T-cell (primary cell): ENCODE data around the gene MMUT. TPM values are rescaled to one million over a fixed set of nuclear protein-coding genes. Genes with fewer than 3 reads are reported as not detected.

Experiments
- ATAC-seq, 4 experiments: fragments of 200-7000 bp in 3 of 4; fragments of 150-1000 bp in 1 of 4; cut with Tn5 transposase; replicated peaks in 1 of 4; 1 replicate in 3 of 4; 2 replicates in 1 of 4; pipeline ENCODE4 v1.10.0; 2021; ENCODE audit warnings: moderate library complexity in 3 of 4, mild to moderate bottlenecking in 2 of 4, moderate number of reproducible peaks in 1 of 4
- CTCF ChIA-PET, 2 donors: fragments of 300-600 bp; sonication (Branson Sonifier 250); formaldehyde crosslinking; loops; one replicate each; lab custom pipeline; 2022; ENCODE audit warnings: antibody characterized with exemption in 2 of 2; lab: Charles Lee
- POLR2A ChIA-PET, 2 donors: fragments of 300-600 bp; sonication (Branson Sonifier 250); formaldehyde crosslinking; loops; one replicate each; lab custom pipeline; 2022; ENCODE audit warnings: antibody characterized with exemption in 2 of 2; lab: Charles Lee
- DNase-seq, 35 experiments: peaks; one replicate each; pipeline versions ENCODE4 v3.0.0 to v3.0.0-alpha.2; 2013 to 2023
- H3K27ac ChIP-seq: one replicate; pipeline ENCODE4 v1.5.1; 2013; ENCODE audit warnings: low read length
- H3K27me3 ChIP-seq, 2 experiments: replicated peaks in 1 of 2; 1 replicate in 1 of 2; 2 replicates in 1 of 2; pipeline versions ENCODE4 v1.6.1 to v1.7.0; 2013; ENCODE audit warnings: low read length in 1 of 2, mixed read lengths in 1 of 2; ENCODE audit not compliant: control insufficient read depth in 2 of 2, insufficient read depth in 2 of 2; ENCODE audit errors: extremely low read depth in 1 of 2
- H3K36me3 ChIP-seq, 2 donors: 1 replicate in 1 of 2; 2 replicates in 1 of 2; pipeline versions ENCODE4 v1.6.1 to v1.7.0; 2013; ENCODE audit warnings: low read length in 1 of 2; ENCODE audit not compliant: control insufficient read depth in 2 of 2, insufficient read depth in 1 of 2; ENCODE audit errors: extremely low read depth in 1 of 2
- H3K4me1 ChIP-seq, 2 experiments: 1 replicate in 1 of 2; 2 replicates in 1 of 2; pipeline versions ENCODE4 v1.6.1 to v1.7.0; 2013; ENCODE audit warnings: low read length in 2 of 2, mixed read lengths in 1 of 2; ENCODE audit not compliant: insufficient read depth in 2 of 2, control insufficient read depth in 1 of 2; ENCODE audit errors: extremely low read depth in 1 of 2
- H3K4me3 ChIP-seq, 2 donors: 1 replicate in 1 of 2; 2 replicates in 1 of 2; pipeline versions ENCODE4 v1.5.1 to v1.7.0; 2013; ENCODE audit warnings: mild to moderate bottlenecking in 2 of 2, low read length in 1 of 2, moderate library complexity in 1 of 2; ENCODE audit not compliant: control insufficient read depth in 1 of 2; ENCODE audit errors: extremely low read depth in 1 of 2
- H3K9me3 ChIP-seq: 2 replicates; pipeline ENCODE4 v1.7.0; 2013
- H3K27ac Mint-ChIP-seq, 2 donors: one replicate each; pipeline ENCODE4 v1.8.0; 2020 to 2021; ENCODE audit warnings: mild to moderate bottlenecking in 2 of 2, mixed read lengths in 2 of 2
- H3K27me3 Mint-ChIP-seq, 2 donors: one replicate each; pipeline ENCODE4 v1.8.0; 2021 to 2022; ENCODE audit warnings: mixed read lengths in 2 of 2
- H3K36me3 Mint-ChIP-seq: one replicate; pipeline ENCODE4 v1.8.0; 2021; ENCODE audit warnings: mixed read lengths
- H3K4me1 Mint-ChIP-seq, 3 donors: one replicate each; pipeline ENCODE4 v1.8.0; 2020 to 2022; ENCODE audit warnings: mixed read lengths in 3 of 3, mild to moderate bottlenecking in 1 of 3
- H3K4me3 Mint-ChIP-seq, 3 donors: one replicate each; pipeline ENCODE4 v1.8.0; 2020 to 2022; ENCODE audit warnings: mild to moderate bottlenecking in 3 of 3, mixed read lengths in 3 of 3, moderate library complexity in 3 of 3
- H3K9me3 Mint-ChIP-seq, 3 donors: one replicate each; pipeline ENCODE4 v1.8.0; 2020 to 2022; ENCODE audit warnings: mixed read lengths in 3 of 3
- whole genome bisulfite sequencing: methylation state at CpG from one replicate; pipeline ENCODE4 v1.1.5; 2013; ENCODE audit warnings: missing lambda C conversion rate; ENCODE audit not compliant: insufficient coverage; 5-methylcytosine and 5-hydroxymethylcytosine counted together
- total RNA-seq, 35 experiments: library from RNA in 6 of 35; stranded (reverse) in 6 of 35; fragments of 120-200 nt in 1 of 35; gene quantifications; one replicate each; pipeline versions ENCODE4 v1.2.1 to v1.2.4 and lab custom pipeline; 2013 to 2026

MMUT gene
- total RNA-seq, 5 donors from 2014 or later (not counting 1 experiment from before 2014, with no cell fraction given), result 6.4 to 14.0 (median 10.5) TPM

GRCh38 chr6:49464691-49465090, 1.6 kb upstream of the MMUT start:
- 100% methylated on average over 1 of the region's 2 CpGs for WGBS
- Mint-ChIP-seq H3K27ac (no peak overlapping the region), H3K9me3 (no peaks in the 10 kb centered on the region), H3K4me1 (peaks cover 46 to 59% (median 54%) of the 10 kb centered on the region in 3 donors), H3K36me3 (no peaks in the 10 kb centered on the region), H3K27me3 (no peaks in the 10 kb centered on the region), H3K4me3 (peak overlapping the region; percentile 34 to 92 (median 62))
- H3K9me3 ChIP-seq, result no peaks in the 10 kb centered on the region
- H3K4me3 ChIP-seq, result no peak overlapping the region
- peaks cover 12 to 22% of the 10 kb centered on the region in 2 experiments for H3K4me1 ChIP-seq
- CTCF ChIA-PET, result no interaction called here
- no peaks in the 10 kb centered on the region for H3K36me3 ChIP-seq
- H3K27me3 ChIP-seq, result no peaks in the 10 kb centered on the region
- no peak for DNase-seq
- no peak overlapping the region for H3K27ac ChIP-seq
- no peak for ATAC-seq
- POLR2A ChIA-PET, result no interaction called here

GRCh38 chr6:49463612-49463967, 537 bp upstream of the MMUT start:
- no peaks in the 10 kb centered on the region for H3K9me3 Mint-ChIP-seq
- Histone ChIP-seq H3K27me3 (no peaks in the 10 kb centered on the region), H3K4me3 (peak overlapping the region; percentile 67 to 99), H3K9me3 (no peaks in the 10 kb centered on the region), H3K27ac (peak overlapping the region; percentile 67), H3K36me3 (no peaks in the 10 kb centered on the region), H3K4me1 (peaks cover 12 to 22% of the 10 kb centered on the region in 2 experiments)
- 0% methylated on average over 1 of the region's 4 CpGs for WGBS
- H3K36me3 Mint-ChIP-seq, result peaks cover 7% of the 10 kb centered on the region
- ATAC-seq (no peak), DNase-seq (no peak)
- peak overlapping the region; percentile 91 to 94 for H3K27ac Mint-ChIP-seq
- H3K4me3 Mint-ChIP-seq, result peak overlapping the region; percentile 92 to 93 (median 93)
- H3K4me1 Mint-ChIP-seq, result peaks cover 52 to 66% (median 60%) of the 10 kb centered on the region in 3 donors
- ChIA-PET POLR2A (no interaction called here), CTCF (no interaction called here)
- no peaks in the 10 kb centered on the region for H3K27me3 Mint-ChIP-seq

- Mint-ChIP-seq H3K27me3 (no peaks in the 10 kb centered on the region), H3K27ac (peak overlapping the region; percentile 91 to 94), H3K36me3 (peaks cover 11% of the 10 kb centered on the region), H3K4me1 (peaks cover 52 to 68% (median 60%) of the 10 kb centered on the region in 3 donors), H3K9me3 (no peaks in the 10 kb centered on the region), H3K4me3 (peak overlapping the region; percentile 92 to 93 (median 93))
- ChIA-PET CTCF (interaction anchor here in 1 of 2 donors (1.2 kb wide), 1 partner anchor 9 kb away, joined by 3 read pairs; no protein-coding TSS in a partner anchor), POLR2A (no interaction called here)
- Histone ChIP-seq H3K9me3 (no peaks in the 10 kb centered on the region), H3K27me3 (no peaks in the 10 kb centered on the region), H3K4me3 (peak overlapping the region; percentile 67 to 99), H3K27ac (peak overlapping the region; percentile 67), H3K36me3 (peaks cover 0 to 3% of the 10 kb centered on the region in 2 donors), H3K4me1 (peaks cover 12 to 22% of the 10 kb centered on the region in 2 experiments)
- DNase-seq (no peak), ATAC-seq (peak in 1 of 4 experiments; percentile 1)
- 5% methylated on average over 3 of the region's 7 CpGs for WGBS
Observed at GRCh38 chr6:49462599-49462926, 490 bp downstream of the MMUT start.

GRCh38 chr6:49462071-49462470, 982 bp downstream of the MMUT start:
- Histone ChIP-seq H3K27ac (peak overlapping the region; percentile 67), H3K36me3 (peaks cover 0 to 6% of the 10 kb centered on the region in 2 donors), H3K4me1 (peaks cover 12 to 22% of the 10 kb centered on the region in 2 experiments), H3K9me3 (no peaks in the 10 kb centered on the region), H3K4me3 (peak overlapping the region; percentile 67 to 99), H3K27me3 (no peaks in the 10 kb centered on the region)
- Mint-ChIP-seq H3K27me3 (no peaks in the 10 kb centered on the region), H3K4me1 (peaks cover 52 to 70% (median 60%) of the 10 kb centered on the region in 3 donors), H3K9me3 (no peaks in the 10 kb centered on the region), H3K27ac (peak overlapping the region; percentile 59 to 94), H3K4me3 (peak overlapping the region; percentile 92 to 93 (median 93)), H3K36me3 (peaks cover 14% of the 10 kb centered on the region)
- DNase-seq, result peak in 1 of 35 experiments; percentile 16
- no CpG with 5 or more reads among the region's 3 CpGs for WGBS
- no peak for ATAC-seq
- ChIA-PET POLR2A (no interaction called here), CTCF (interaction anchor here in 1 of 2 donors (1.2 kb wide), 1 partner anchor 9 kb away, joined by 3 read pairs; no protein-coding TSS in a partner anchor)

- DNase-seq, result no peak
- Mint-ChIP-seq H3K27me3 (no peaks in the 10 kb centered on the region), H3K27ac (no peak overlapping the region), H3K9me3 (no peaks in the 10 kb centered on the region), H3K4me3 (no peak overlapping the region), H3K36me3 (peaks cover 26% of the 10 kb centered on the region), H3K4me1 (peaks cover 29 to 48% (median 34%) of the 10 kb centered on the region in 3 donors)
- Histone ChIP-seq H3K27ac (no peak overlapping the region), H3K4me1 (peaks cover 8 to 12% of the 10 kb centered on the region in 2 experiments), H3K4me3 (no peak overlapping the region), H3K27me3 (no peaks in the 10 kb centered on the region), H3K9me3 (no peaks in the 10 kb centered on the region), H3K36me3 (peaks cover 0 to 16% of the 10 kb centered on the region in 2 donors)
- ATAC-seq, result no peak
- ChIA-PET POLR2A (no interaction called here), CTCF (interaction anchor here in 1 of 2 donors (0.5 kb wide), 1 partner anchor 1974 kb away, joined by 3 read pairs; no protein-coding TSS in a partner anchor)
- WGBS, result no CpG with 5 or more reads among the region's 4 CpGs
Observed at GRCh38 chr6:49457771-49458170, 5.3 kb downstream of the MMUT start.

- no peak overlapping the region for H3K27ac ChIP-seq
- Mint-ChIP-seq H3K4me3 (no peak overlapping the region), H3K4me1 (peaks cover 11 to 23% (median 12%) of the 10 kb centered on the region in 3 donors), H3K9me3 (no peaks in the 10 kb centered on the region), H3K27me3 (no peaks in the 10 kb centered on the region), H3K36me3 (peaks cover 32% of the 10 kb centered on the region), H3K27ac (no peak overlapping the region)
- WGBS, result no CpG with 5 or more reads among the region's 3 CpGs
- no peak for DNase-seq
- peaks cover 0 to 3% of the 10 kb centered on the region in 2 experiments for H3K4me1 ChIP-seq
- CTCF ChIA-PET, result interaction anchor here (0.6 to 0.9 kb wide), 2 partner anchors 47 to 1824 kb away, joined by 3 read pairs; no protein-coding TSS in a partner anchor
- ATAC-seq, result no peak
- POLR2A ChIA-PET, result no interaction called here
- H3K4me3 ChIP-seq, result no peak overlapping the region
- H3K9me3 ChIP-seq, result no peaks in the 10 kb centered on the region
- peaks cover 0 to 24% of the 10 kb centered on the region in 2 donors for H3K36me3 ChIP-seq
- H3K27me3 ChIP-seq, result no peaks in the 10 kb centered on the region
Observed at GRCh38 chr6:49454787-49455709, 8.0 kb downstream of the MMUT start.
